Stimulated activated CD8-positive, alpha-beta memory T cell treated with anti-CD3 and anti-CD28 coated beads, Interleukin-4, amount 100 ng/mL, for 1 hour (primary cell): ENCODE measurements around the gene GNPDA1.

Source experiments
- DNase-seq, 2 donors: peaks; one replicate each; pipeline ENCODE4 v3.0.0-alpha.2; 2020; ENCODE audit warnings: low read depth in 2 of 2, low spot score in 1 of 2

The GNPDA1 gene

GRCh38 chr5:141995656-141996055 is 17.2 kb downstream of the GNPDA1 start:
- no peak for DNase-seq

- DNase-seq = no peak
Observed at GRCh38 chr5:141994511-141995136, 18.2 kb downstream of the GNPDA1 start.

GRCh38 chr5:141992349-141992963 is 20.4 kb downstream of the GNPDA1 start:
- peak; percentile 61 to 66 for DNase-seq

GRCh38 chr5:141989720-141990119 is 23.1 kb downstream of the GNPDA1 start:
- DNase-seq = no peak

- no peak for DNase-seq
Observed at GRCh38 chr5:141986072-141986471, 26.8 kb downstream of the GNPDA1 start.

GRCh38 chr5:141982626-141983025 is 30.2 kb downstream of the GNPDA1 start:
- no peak for DNase-seq

- no peak for DNase-seq
Observed at GRCh38 chr5:141978389-141978788, 34.4 kb downstream of the GNPDA1 start.

- DNase-seq = no peak
Observed at GRCh38 chr5:141976176-141976575, 36.7 kb downstream of the GNPDA1 start.

- DNase-seq = no peak
Observed at GRCh38 chr5:141973871-141974595, 38.8 kb downstream of the GNPDA1 start.

GRCh38 chr5:141969783-141970771 is 42.8 kb downstream of the GNPDA1 start:
- DNase-seq = no peak

GRCh38 chr5:141968914-141969608 is 43.8 kb downstream of the GNPDA1 start, which contains the start of gene RNF14:
RNF14 (plus strand) TSS chr5:141969105; CDS start chr5:141973589, 4,484 bp downstream.
- DNase-seq = peak; percentile 78 to 82

- no peak for DNase-seq
Observed at GRCh38 chr5:141966963-141967333, 45.9 kb downstream of the GNPDA1 start.

- no peak for DNase-seq
Observed at GRCh38 chr5:141966275-141966962, 46.4 kb downstream of the GNPDA1 start.

GRCh38 chr5:141965071-141965470 is 47.8 kb downstream of the GNPDA1 start:
- no peak for DNase-seq

GRCh38 chr5:141963701-141964100 is 49.1 kb downstream of the GNPDA1 start:
- DNase-seq = no peak

GRCh38 chr5:141961466-141961865 is 51.4 kb downstream of the GNPDA1 start:
- no peak for DNase-seq

GRCh38 chr5:141960449-141961323 is 52.1 kb downstream of the GNPDA1 start:
- DNase-seq = peak; percentile 85

GRCh38 chr5:141960018-141960417 is 52.8 kb downstream of the GNPDA1 start:
- no peak for DNase-seq
